Stimulated activated CD4-positive, alpha-beta T cell treated with anti-CD3 and anti-CD28 coated beads, Interleukin-15, amount 100 ng/mL, for 1 hour (primary cell): ENCODE measurements around the gene DHFR.
"Not testable (repeated sequence)": the region's sequence is repeated elsewhere in the genome, so short reads cannot be mapped to it uniquely, and the experiment has no call there.

Source experiments
- DNase-seq, 2 donors: peaks; one replicate each; pipeline ENCODE4 v3.0.0-alpha.2; 2020; ENCODE audit warnings: low read depth in 1 of 2, low spot score in 1 of 2

DHFR gene

DNA sequence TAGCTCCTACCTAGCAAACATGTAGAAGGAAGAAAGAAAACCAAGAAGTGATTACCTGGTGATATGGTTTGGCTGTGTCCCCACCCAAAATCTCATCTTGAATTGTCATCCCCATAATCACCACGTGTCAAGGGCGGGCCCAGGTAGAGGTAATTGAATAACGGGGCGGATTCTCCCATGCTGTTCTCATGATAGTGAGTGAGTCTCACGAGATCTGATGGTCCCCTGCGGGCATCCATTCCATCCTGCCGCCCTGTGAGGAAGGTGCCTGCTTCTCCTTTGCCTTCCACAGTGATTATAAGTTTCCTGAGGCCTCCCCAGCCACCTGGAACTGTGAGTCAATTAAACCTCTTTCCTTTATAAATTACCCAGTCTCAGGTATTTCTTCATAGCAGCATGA, 57.3 kb downstream of the DHFR start:
- DNase-seq: no peak

DNA sequence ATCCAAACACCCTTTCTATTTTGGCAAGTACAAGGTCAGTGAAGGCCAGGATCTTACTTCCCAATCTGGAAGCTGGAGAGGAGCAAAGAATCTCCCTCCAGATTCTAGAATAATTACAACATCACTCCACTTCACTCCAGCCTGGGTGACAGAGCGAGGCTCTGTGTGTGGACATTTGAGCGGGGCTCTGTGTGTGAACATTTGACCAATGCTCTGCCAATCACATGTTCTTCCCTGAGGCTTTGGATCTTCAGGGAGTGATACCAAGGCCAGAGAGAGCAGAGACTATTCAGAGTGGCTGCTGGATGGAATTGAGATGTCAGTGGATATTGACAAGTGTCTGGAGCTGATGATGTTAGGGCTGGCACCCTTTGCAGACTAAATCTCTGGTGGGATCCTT, 60.0 kb downstream of the DHFR start:
- DNase-seq: no peak

GRCh38 chr5:80592761-80593160, 62.0 kb downstream of the DHFR start:
- DNase-seq: no peak

DNA sequence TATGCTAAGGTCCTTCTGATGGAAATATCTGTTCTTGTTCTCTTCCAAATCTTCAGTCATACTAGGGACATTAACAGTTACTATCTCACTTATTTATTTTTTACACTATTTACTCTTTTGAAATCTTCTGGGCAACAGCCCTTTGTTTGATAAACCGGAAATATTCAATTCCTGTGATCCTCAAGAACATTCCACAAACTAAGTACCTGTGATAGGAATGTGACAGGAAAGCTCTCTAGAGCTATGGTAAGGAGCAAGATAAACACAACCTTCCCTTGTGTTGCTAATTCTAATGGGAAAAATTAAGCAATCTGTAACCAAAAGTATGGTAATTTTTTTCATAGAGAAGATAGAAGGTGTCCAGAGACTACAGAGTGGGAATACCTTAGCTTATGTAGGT, 62.7 kb downstream of the DHFR start:
- DNase-seq: no peak

DNA sequence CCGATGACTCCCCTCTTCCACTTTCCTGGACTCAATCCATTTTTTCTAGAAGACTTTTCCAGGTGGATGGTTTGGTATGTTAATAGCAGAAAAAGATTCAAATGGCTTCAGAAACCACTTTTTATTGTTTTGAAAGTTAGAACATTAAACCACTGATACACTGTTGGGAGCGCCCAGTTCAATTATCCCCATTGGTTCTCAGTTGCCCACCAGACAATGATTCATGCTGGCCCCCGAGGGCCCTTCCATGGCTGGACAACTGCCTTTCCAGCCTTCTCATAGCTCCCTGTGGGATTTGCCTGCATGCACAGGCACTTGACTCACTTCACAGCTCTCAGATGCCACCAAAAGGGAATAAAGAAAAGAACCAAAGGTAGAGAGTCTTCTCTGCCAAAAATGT, 63.4 kb downstream of the DHFR start:
- DNase-seq: no peak

- no peak for DNase-seq
These were observed 64.0 kb downstream of the DHFR start for GRCh38 chr5:80590766-80591165.

- no peak for DNase-seq
These were observed 65.8 kb downstream of the DHFR start for GRCh38 chr5:80588858-80589540.

DNA sequence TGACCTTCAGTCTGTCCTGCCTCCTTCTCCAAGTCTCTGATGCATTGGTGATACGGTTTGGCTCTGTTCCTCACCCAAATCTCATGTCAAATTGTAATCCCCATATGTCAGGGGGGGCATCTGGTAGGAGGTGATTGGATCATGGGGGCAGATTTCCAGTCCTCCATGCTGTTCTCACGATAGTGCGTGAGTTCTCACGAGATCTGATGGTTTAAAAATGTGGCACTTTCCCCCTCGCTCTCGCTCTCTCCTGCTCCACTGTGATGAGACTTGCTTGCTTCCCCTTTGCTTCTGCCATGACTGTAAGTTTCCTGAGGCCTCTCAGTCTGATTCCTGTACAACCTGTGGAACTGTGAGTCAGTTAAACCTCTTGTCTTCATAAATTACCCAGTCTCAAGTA, 70.0 kb downstream of the DHFR start:
- no peak for DNase-seq

- DNase-seq: not testable (repeated sequence)
These were observed 74.5 kb downstream of the DHFR start for GRCh38 chr5:80580291-80580690.

DNA sequence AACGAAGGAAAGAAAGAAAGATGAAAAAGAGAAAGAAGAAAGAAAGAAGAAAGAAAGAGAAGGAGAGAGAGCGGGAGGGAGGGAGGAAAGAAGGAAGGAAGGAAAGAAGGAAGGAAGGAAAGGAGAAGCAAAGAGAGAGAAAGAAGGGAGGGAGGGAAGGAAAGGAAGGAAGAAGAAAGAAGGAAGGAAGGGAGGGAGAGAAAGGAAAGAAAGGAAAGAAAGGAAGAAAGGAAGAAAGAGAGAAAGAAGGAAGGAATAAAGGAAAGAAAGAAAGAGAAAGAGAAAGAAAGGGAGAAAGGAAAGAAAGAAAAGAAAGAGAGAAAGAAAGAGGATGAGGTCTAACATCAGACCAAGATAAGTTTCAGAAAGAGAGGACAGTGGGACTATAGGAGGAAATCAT, 75.7 kb downstream of the DHFR start:
- DNase-seq: no peak

DNA sequence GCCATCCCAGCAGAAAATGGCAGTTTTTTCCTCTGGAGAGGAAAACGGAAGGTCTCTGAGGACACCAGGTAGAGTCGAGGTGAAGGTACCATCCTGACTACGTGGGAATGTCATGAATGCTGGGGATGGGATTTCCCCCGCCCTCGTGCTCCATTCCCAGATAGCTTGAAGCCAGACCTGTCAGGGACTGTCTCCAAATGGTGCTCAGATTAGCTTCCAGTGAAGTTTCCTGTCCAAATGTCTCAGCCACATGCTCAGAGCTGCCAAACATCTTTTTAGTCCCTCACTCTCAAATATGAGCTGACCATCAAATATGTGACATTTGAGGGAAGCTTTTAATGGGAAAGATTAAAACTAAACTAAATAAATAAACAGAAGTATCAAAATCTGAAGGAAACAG, 77.1 kb downstream of the DHFR start:
- DNase-seq: no peak

DNA sequence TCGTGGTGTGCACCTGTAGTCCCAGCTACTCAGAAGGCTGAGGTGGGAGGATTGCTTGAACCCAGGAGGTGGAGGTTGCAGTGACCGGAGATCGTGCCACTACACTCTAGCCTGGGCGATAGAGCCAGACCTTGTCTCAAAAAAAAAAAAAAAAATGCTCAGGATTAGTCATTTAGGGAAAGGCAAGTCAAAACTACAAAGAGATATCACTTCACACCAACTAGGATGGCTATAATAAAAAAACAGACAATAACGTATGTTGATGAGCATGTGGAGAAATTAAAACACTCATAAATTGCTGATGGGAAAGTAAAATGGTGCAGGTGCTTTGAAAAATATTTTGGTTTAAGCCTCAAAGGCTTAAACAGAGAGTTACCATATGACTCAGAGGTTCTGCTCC, 78.4 kb downstream of the DHFR start:
- no peak for DNase-seq
